Measurements from ENCODE around the gene CDC16.

DNA sequence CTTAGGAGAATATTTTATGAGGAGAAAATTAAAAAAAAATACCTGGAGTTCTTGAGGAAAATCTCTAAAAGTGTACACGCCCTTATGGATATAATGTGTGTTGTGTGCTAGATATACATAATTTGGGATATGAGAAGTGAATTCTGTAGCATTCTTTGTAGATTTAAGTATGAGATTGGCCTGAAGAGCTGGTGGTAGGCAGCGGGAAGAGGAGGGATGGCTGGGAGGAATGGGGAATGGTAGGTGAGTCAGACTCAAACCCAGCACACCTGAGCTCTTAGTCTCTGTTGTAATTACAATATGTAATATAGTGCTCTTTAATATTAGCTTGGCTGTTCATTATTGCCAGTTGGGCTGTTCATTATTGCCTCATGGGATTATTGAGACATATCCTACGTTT is 86.6 kb downstream of the CDC16 start:
- TF ChIP-seq POLR2A (IDR thresholded peaks at IDR 0.05) (no peak), CTCF (IDR thresholded peaks at IDR 0.05) (no peak)

Measured in Peyer's patch (tissue), 4 donors.